HT-29 (cell line): ENCODE results near the gene ADARB2. TPM values are rescaled to one million over a fixed set of nuclear protein-coding genes. Genes with fewer than 3 reads are reported as not detected.
A peak's percentile ranks its signal among the peaks of the same experiment; 100 is the strongest.
"Not testable (repeated sequence)": the region's sequence is repeated elsewhere in the genome, so short reads cannot be mapped to it uniquely, and the experiment has no call there.

ENCODE experiments used
- DNase-seq: peaks from one replicate; pipeline ENCODE4 v3.0.0-alpha.2; 2015; ENCODE audit warnings: low spot score
- total RNA-seq: library from RNA; depleted of rRNA; stranded (reverse); fragments of >200 nt; shearing (Covaris generic); gene quantifications from 2 replicates; pipeline ENCODE4 v1.2.3, GENCODE V29; 2014

Gene ADARB2
- total RNA-seq, 1 experiment from 2014 or later = not detected

- no peak for DNase-seq
Measured at GRCh38 chr10:1434912-1435692, 302.2 kb downstream of the ADARB2 start.

GRCh38 chr10:1434202-1434601 lies 303.1 kb downstream of the ADARB2 start:
- DNase-seq = no peak

- no peak for DNase-seq
Measured at GRCh38 chr10:1432161-1432560, 305.2 kb downstream of the ADARB2 start.

- no peak for DNase-seq
Measured at GRCh38 chr10:1431229-1431628, 306.1 kb downstream of the ADARB2 start.

GRCh38 chr10:1427521-1428186 lies 309.7 kb downstream of the ADARB2 start:
- not testable (repeated sequence) for DNase-seq

- no peak for DNase-seq
Measured at GRCh38 chr10:1426786-1427185, 310.5 kb downstream of the ADARB2 start.

GRCh38 chr10:1425879-1426278 lies 311.4 kb downstream of the ADARB2 start:
- DNase-seq = no peak

GRCh38 chr10:1424648-1425047 lies 312.7 kb downstream of the ADARB2 start:
- no peak for DNase-seq

GRCh38 chr10:1423676-1424253 lies 313.6 kb downstream of the ADARB2 start:
- no peak for DNase-seq

GRCh38 chr10:1422275-1422674 lies 315.1 kb downstream of the ADARB2 start:
- DNase-seq = no peak

- peak; percentile 76 for DNase-seq
Measured at GRCh38 chr10:1420661-1421362, 316.5 kb downstream of the ADARB2 start.

GRCh38 chr10:1419796-1420610 lies 317.3 kb downstream of the ADARB2 start:
- DNase-seq = no peak

- no peak for DNase-seq
Measured at GRCh38 chr10:1418031-1418550, 319.2 kb downstream of the ADARB2 start.

GRCh38 chr10:1417574-1417973 lies 319.8 kb downstream of the ADARB2 start:
- DNase-seq = no peak

- DNase-seq = no peak
Measured at GRCh38 chr10:1416456-1417037, 320.8 kb downstream of the ADARB2 start.

- no peak for DNase-seq
Measured at GRCh38 chr10:1414893-1415292, 322.4 kb downstream of the ADARB2 start.

GRCh38 chr10:1414346-1414745 lies 323.0 kb downstream of the ADARB2 start:
- not testable (repeated sequence) for DNase-seq

- DNase-seq = no peak
Measured at GRCh38 chr10:1413823-1414222, 323.5 kb downstream of the ADARB2 start.

GRCh38 chr10:1413256-1413655 lies 324.1 kb downstream of the ADARB2 start:
- no peak for DNase-seq

GRCh38 chr10:1412531-1413189 lies 324.7 kb downstream of the ADARB2 start:
- no peak for DNase-seq
